Activated CD8-positive, alpha-beta memory T cell treated with anti-CD3 and anti-CD28 coated beads, Interleukin-2, amount 50 U/mL, for 1 hour (primary cell): ENCODE data around the gene TMEM272.

ENCODE experiments used
- DNase-seq: peaks from one replicate; pipeline ENCODE4 v3.0.0-alpha.2; 2020; ENCODE audit errors: extremely low read depth

Gene TMEM272

GRCh38 chr13:51844862-51845573 is at the start of gene TMEM272:
TSS of gene TMEM272 (minus strand) at chr13:51845177. CDS start at chr13:51838530, 6,647 bp downstream.
- DNase-seq = no peak

GRCh38 chr13:51894239-51894638 is 49.3 kb upstream of the TMEM272 start:
- no peak for DNase-seq

GRCh38 chr13:51892657-51893056 is 47.7 kb upstream of the TMEM272 start:
- no peak for DNase-seq

DNA sequence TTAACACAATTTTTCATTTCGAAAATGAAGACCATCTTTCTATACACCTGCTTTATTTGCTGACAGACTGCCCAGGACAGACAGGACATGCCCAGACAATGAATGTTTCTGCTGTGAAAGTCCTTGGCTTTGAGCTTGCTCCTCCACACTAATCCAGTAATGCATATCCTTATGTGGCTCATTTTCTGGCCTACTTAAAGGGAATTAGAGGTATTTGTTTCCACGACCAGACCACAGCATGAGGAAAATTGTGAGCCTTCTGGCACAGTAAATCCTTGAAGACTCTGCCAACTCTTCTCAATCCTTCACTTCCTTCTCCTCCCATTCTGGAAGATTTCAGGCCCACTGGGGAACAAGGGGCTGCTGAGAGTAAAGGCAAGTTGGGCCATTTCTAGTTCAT is 42.5 kb upstream of the TMEM272 start:
- no peak for DNase-seq

GRCh38 chr13:51885651-51886050 is 40.7 kb upstream of the TMEM272 start:
- no peak for DNase-seq

DNA sequence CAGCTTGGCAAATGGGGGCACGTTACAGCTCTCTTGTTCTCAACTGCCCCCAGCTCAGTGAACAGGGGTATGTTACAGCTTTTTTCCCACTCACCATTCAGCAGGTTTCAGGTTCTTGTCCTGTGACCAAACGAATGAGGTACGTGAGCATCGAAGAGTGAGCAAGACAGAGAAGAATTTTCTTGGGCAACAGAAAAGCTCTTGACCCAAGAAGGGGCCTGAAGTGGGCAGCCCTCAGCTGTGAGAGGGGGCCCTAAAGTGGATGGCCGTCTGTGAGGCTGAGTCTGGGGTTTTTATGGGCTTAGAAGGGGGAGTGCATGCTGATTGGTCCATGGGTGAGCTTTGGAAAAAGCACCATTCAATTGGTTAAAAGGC is 38.2 kb upstream of the TMEM272 start:
- no peak for DNase-seq

DNA sequence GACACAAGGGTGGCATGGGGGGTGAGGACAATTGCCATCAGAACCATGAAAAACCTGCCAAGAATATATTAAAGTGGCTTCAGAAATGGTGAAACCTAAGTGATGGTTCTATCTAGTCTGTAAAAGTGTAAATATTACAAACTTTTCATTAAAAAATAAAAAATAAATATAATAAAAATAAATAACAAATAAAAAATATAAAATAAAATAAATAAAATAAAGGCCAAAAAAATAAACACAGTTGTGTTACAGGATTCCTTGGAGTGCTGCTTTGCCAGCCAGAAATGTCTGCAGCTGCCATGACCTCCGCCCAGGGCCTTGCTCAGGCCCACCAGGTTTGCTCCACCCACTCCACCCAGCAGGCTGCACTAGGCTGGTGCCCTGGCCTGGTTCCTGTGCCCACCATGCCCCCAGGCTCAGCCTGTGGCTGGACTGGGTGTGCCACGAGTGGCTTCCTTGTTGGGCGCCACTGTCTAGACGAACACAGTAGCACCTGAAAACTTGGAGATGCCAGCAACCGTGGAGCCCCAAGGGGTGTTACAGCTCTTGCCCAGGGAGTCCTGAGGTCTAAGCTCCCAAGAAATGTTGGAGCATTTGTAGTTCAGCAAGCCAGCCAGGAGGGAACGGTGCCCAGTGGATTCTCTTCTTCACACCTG is 37.7 kb upstream of the TMEM272 start:
- DNase-seq = no peak

DNA sequence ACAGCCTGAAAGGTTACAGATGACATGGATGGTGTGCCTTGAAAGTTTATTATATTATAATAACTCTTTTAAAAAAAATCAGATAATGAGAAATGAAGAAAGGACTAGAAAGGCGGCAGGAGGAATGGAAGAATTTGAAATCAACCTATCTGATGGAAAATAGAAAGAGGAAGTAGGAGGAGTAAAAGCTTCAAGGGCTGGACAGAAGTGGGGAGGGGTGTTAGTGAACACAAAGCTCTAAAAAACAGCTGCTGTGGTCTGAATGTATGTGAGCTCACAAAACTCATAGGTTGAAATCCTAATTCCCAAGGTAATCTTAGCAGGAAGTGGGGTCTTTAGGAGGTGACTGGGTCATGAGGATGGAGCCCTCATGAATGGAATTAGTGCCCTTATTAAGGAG is 36.3 kb upstream of the TMEM272 start:
- DNase-seq = no peak

DNA sequence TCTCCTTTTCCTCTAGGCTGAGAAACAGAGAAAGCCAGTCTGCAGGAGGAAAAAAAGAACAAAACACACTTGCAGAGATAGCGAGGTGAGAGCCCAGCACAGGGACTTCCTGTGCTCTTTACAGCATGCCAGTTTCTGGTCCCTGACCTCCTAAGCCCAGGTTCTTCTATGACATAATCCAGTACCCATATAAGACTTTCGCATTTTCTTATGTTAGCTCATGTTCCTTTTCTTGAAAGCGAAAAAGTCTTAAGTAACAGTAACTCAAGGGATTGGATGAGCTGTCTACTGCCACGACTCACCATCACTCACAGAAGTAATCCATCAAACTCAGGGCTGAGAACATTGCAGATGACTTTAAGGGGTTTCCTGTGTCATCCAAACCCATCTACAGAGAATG is 34.2 kb upstream of the TMEM272 start:
- no peak for DNase-seq

GRCh38 chr13:51874651-51875050 is 29.7 kb upstream of the TMEM272 start:
- no peak for DNase-seq

- no peak for DNase-seq
Measured at GRCh38 chr13:51873837-51874236, 28.9 kb upstream of the TMEM272 start.

DNA sequence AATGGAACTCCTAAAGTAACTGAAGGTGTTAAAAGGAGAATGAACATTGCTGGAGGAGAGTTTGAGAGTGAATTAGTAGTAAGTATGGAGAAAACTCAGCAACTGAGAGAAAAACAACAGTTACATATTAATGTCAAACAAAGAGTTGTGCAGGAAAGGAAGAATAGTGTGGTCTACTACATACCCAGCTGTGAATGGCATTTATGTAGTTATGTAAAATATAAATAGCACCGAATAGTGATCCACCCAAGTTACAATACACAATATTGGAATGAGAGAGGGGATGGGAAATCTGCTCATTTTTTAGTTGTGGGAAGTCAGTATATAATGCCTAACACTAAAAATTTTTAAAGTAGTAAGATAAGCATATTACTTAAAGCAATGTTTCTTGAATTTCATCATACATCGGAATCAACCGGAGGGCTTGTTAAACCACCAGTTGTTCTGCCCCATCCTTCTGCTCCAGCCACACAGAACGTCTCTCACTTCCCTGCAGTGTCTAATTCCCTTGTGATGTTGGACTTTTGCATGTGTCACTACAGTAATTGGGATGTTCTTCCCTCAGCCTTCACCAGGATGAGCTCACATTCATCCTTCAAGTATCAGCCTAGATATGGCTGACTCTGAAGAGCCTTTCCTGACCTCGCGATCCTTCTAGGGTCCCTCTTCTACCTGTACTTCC is 28.3 kb upstream of the TMEM272 start:
- DNase-seq = no peak

DNA sequence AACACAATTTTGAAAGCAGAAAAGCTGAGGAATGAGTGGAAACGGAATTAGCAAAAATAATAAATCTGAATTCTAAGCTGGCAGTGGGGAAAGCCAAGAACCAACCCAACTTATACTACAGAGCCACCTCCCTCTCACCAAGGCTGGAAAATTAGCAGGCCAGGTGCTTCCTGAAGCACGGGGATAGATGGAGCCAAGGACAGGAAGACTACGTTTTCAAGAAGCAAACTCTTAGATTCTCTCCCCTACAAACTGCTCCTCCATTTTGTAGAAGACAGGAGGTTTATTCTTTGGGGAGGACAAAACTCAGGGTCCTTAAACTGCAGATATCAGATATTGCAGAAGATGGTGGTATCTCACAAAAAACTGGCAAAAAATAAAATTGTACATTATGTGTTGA is 25.6 kb upstream of the TMEM272 start:
- DNase-seq = no peak

DNA sequence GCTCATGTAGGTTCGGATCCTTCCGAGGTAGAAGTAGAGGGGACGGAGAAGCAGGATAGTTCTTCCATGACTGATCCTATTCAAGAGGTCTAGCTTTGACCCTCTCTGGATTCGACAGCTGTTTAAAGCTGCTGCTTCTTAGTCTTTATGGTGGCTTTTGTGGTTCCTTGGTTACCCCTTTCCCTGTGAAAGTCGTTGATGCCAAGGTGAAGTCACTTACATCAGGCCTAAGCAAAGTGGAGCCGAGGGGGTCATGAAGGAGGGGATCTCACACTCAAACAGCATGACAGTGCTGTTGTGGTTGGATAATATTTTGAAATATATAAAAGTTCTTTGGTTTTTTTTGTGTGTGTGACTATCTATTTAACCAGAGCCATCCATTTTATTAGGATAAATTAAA is 24.9 kb upstream of the TMEM272 start:
- no peak for DNase-seq

DNA sequence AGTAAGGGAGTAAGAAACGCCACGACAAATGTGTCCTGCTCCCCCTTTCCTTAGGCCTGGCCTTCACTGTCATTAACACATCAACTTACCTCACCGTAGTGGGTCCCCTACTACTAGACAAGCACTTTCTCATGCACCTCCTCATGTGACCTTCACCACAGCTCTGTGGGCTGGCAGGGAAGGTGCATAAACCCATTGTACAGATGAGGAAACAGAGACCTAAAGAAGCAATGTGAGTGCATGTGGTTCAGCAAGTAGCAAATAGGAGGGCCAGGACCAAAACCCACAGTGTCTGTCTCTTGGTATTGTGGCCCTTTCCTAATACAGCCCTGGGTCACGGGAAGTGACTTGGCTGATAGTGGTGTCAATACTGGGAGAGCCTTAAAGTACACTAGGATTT is 22.1 kb upstream of the TMEM272 start:
- no peak for DNase-seq

DNA sequence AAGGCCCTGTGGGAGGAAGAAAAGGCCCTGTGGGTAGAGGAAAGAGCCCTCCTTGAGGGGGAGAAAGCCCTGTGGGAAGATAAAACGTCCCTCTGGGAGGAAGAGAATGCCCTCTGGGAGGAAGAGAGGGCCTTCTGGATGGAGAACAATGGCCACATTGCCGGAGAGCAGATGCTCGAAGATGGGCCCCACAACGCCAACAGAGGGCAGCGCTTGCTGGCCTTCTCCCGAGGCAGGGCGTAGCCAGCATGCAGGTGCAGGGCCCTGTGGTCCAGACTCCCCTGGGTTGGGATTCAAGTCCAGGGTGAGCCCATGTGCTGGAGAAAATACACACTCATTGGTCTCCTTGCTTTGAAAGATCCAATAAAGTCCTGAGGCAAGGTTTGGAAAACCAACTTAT is 20.9 kb upstream of the TMEM272 start:
- DNase-seq = no peak

DNA sequence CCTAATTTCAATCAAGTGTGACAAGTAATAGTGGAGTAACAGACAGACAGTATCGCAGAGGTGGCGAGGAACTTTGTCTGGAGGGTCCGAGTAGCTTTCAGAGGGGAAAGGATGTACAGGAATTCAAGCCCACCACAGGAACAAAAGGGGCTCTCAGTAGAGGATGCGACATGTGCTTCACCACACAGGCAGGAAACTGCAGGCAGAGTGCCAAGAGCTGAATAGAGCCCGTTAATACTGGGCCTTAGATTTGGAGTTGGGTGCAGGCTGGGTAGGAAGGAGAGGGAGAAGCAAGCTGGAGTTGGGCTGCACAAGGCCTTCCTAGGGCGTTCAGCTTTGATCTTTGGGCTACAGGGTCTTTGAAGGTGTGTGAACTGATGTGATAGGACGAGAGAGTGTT is 18.0 kb upstream of the TMEM272 start:
- DNase-seq = no peak

- DNase-seq = no peak
Measured at GRCh38 chr13:51861723-51862300, 16.8 kb upstream of the TMEM272 start, which contains the start of gene CCDC70. TSS of gene CCDC70 (plus strand) at chr13:51861969. CDS start at chr13:51865412, 3,443 bp downstream.

- DNase-seq = no peak
Measured at GRCh38 chr13:51858433-51859247, 13.7 kb upstream of the TMEM272 start.

DNA sequence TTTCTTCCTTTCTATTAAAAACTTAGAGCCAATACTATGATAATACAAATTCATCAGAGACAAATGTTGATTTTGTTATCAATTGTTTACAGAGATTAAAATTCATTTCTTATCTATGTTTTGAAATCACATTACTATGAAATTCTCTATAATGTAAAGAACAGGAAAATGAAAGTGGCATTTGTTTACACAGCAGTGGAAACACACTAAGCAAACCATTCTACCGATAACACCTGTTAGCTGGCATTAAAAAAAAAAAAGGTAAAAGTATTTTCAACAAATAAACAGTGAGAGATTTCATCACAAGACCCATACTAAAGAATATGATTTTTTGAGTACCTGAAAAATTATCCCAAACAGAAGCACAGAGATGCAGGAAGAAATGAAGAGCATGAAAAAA is 12.0 kb upstream of the TMEM272 start:
- DNase-seq = no peak

GRCh38 chr13:51856027-51856736 is 11.2 kb upstream of the TMEM272 start:
- no peak for DNase-seq
